GM19035 (cell line): ENCODE measurements around the gene FTSJ3.
"Not testable (repeated sequence)": the region's sequence is repeated elsewhere in the genome, so short reads cannot be mapped to it uniquely, and the experiment has no call there.

Experiments
- ATAC-seq: cut with Tn5 transposase; IDR thresholded peaks from one replicate; pipeline ENCODE4 v1.9.1; 2021; ENCODE audit not compliant: unreplicated experiment

Gene FTSJ3

DNA sequence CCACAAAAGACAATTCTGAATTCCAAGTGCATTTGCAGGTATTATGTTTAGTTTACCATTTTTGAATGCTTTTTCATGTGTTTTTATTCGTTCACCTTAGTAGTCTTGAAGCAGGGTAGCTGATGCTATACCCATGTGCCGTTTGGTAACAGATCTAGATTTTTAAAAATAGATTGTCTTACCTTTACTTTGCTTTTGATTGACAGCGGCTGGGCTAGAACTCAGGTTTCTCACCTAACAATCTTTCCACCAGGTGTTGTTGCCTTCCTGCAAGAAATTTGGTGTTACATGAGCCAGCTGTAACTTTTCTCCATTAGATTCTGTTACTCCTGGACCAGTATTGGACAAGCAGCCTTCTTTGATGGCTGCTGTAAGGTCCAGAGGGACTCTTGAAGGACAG, 1.5 kb upstream of the FTSJ3 start:
- no peak for ATAC-seq

DNA sequence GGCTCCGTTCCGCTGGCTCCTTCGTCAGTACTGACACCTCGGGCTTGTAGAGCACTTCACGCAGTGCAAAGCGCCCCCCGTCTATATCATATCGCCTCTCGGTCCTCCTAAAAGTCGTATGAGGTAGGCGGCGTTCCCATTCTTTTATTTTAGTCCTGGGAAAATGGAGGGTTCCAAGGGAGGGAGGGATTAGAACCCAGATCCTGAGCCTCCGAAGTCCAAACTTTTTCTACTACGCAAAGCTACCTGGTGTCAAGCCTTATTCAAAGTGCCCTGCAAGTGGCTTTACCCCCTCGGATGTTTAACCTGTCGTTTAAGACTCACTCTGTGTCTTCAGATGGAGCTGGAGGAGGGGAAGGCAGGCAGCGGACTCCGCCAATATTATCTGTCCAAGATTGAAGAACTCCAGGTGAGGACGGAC, 348 bp upstream of the FTSJ3 start:
- ATAC-seq, result no peak

DNA sequence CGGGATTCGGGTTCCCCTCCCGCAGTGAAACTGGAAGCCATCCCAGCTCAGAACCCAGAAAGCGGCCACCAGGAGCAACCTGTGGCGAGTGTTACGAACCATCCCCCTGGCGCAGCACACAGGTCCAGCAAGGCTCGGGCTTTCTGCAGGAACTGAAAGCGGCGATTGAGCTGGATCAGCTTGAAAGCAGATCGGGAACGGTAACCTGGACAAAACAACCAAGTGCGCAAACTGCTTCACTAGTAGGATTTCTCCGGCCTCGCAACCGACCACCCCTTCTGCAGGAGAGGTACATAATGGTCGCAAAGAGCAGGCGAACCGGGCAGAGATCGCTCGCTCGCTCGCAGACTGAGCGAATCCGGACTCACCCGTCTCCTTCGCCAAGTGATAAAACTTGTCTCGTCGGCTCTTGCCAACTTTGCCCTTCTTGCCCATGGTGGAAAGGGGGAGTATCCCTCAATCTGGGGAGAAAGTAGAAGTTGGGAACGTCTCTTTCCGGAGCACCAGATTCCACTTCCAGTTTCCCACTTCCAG, 928 bp downstream of the FTSJ3 start:
- no peak for ATAC-seq

DNA sequence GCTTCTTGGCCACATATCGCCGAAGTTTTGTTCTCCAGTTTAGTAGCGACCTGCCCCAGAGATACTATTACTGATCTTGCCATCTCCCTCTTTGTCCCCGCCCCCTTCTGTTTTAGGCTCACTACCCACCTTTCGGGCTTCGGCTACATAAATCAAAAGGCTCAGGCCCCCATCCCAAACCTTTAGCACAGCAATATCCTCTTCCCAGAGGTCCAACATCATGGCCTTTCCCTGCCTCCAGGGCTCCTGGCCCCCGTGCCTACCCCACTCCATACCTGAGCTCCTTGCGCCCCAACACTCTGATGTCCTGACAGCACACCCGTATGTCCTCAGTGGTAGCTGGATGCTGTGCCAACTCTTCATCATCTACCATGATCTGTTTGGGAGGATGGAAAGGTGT, 3.1 kb downstream of the FTSJ3 start:
- ATAC-seq, result no peak

DNA sequence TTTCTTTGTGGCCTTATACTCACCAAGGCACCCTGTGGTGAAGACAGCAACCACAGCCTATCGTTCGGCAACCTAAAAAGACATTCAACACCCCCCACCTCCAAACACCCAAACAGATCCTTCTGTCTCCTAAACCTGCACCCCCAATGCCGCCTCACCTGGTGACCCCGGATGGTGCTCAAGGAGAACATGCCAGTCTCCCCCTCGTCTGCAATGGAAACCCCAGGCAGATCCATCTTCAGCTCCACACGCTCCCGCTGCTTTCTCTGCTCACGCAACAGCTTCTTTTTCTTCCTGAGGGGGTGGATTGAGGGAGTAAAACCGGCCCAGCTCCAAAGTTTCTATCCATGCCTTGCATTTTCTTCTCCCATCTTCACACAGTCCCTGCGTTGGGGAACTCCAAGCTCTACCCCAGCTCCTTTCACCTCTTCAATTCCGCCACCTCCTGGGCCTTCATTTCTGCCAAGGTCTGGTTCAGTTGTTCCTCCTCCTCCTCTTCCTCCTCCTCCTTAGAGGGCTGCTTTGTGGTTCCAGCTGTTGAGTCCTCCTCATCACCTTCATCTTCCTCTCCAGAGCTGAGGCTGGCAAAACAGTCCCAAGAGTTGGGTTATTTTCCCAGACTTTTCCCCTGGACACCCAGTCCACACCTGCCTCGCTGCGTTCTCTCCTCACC, 3.7 kb downstream of the FTSJ3 start:
- no peak for ATAC-seq

DNA sequence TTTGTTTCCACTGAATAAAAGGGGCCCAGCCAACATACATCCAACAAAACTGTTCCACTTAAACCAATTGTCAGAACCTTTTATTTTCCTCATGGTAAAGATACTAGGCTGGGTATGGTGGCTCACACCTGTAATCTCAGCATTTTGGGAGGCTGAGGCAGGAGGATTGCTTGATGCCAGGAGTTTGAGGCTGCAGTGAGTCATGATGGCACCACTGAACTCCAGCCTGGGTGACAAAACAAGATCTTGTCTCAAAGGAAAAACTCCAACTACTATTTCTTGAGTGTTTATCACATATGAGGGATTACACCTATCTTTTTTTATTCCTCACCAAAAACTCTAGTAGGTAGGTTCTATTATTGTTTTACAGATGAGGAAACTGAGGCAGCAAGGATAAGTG, 4.9 kb downstream of the FTSJ3 start:
- no peak for ATAC-seq

DNA sequence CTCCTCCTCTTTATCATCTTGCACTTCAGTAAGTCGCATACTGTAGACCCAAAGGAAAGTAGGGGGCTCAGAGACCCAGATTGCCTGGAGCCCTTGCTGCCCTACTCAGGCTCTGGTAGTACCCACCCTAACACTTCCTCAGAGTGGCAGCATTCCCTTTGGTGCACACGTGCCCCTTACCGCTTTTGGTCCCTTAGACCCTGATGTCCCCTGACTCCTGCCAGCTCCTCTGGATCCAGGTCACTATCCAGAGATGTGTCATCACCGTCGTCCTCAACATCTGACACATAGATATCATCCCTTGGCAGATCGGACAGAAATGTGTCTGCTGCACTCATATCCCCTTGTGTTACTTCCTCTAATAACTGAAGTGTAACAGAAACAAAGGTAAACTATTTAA, 5.7 kb downstream of the FTSJ3 start:
- no peak for ATAC-seq

DNA sequence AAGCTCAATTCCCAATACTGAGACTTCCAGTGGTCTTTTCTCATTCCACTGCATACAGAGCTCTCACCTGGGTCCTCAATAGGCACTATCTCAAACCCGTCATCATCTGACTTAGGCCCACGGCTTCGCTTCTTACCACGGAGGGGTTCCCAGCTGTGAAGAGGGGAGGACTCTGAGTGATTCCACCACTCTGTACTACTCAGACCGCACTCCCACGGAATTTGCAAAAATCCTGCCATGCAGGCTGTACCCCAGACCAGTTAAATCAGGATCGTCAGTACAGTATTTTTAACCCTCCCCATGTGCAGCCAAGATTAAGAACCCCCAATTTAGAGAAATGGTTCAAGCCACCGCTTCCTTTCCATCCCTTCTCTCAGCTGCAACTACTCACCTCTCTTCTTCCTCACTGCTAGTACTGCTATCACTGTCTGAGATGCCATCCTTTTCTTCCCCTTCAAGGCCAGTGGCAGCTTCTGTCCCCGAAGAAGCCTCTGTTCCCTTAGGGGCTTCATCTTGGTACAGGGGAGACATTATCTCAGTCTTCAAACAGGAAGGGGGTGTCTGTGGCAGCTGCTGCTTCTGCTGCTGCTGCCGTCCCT, 6.4 kb downstream of the FTSJ3 start:
- ATAC-seq, result no peak

DNA sequence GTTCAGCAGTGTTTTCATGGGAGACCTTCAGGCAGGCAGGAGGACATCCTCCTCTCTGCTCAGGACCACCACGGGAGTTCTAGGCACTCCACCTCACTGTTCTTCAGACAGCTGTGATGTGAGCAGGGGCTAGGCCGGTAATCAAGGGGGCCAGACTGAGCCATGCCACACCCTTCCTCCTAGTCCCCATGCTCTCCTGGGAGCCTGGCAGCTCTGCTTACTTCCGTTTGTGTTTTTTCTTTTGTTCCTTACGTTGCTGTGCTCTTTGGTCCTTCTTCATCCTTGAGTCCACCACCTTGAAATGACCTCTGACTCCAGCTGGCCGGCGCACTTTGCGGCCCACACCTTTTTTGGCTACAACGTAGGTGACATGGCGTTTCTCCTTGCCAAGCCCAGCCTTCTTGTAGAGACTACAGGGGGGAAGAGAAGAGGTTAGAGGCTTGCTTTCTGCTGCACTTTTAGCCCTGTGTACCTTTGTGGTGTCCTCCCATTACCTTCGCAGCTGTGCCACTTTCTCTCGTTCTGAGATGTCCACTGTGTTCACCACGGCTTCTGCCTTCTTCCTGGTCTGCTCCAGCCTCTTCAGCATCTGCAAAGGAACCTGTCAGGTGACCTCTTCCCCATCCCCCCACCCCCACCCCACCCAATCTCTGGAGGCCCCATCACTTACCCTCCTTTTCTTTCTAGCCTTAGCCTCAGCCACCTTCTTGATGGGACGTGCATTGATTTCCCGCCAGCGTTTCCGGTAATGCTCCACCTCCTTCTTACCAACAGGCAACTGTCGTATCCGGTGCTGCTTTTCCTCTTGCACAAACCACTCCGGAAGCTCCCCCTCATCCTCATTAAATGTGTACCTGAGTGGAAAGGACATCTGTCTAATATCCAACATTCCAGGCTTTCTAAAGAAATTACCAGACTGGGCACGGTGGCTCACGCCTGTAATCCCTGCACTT, 7.6 kb downstream of the FTSJ3 start:
- no peak for ATAC-seq

DNA sequence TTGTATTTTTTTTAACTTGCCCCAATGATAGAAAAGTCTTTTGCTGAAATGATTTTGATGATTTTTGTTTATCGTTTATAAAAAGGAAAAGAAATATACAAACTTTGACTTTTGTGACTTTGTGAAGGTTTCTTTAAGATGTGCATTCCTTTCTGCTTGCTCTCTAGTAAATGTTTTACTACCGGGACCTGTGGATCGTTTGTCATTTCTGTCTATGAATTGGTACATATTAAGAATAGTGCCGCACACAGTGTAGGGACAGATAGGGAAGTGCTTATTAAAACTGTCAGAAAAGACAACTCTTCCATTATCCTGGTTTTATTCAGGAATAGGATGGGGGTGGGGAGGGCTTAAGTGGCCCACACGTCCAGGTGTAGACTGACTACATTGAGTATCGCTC, 8.3 kb downstream of the FTSJ3 start:
- ATAC-seq, result no peak

DNA sequence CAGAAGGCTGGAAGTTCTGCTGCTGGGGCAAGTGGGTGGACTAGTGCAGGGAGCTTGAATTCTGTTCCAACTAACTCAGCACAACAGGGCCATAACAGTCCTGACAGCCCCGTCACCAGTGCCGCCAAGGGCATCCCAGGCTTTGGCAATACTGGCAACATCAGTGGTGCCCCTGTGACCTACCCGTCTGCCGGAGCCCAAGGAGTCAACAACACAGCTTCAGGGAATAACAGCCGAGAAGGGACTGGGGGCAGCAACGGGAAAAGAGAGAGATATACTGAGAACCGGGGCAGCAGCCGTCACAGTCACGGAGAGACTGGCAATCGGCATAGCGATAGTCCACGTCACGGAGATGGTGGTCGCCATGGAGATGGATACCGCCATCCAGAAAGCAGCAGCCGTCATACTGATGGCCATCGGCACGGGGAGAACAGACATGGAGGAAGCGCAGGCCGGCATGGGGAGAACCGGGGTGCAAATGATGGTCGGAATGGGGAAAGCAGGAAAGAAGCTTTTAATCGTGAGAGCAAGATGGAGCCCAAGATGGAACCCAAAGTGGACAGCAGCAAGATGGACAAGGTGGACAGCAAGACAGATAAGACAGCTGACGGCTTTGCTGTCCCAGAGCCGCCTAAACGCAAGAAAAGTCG, 9.6 kb downstream of the FTSJ3 start:
- ATAC-seq, result no peak

DNA sequence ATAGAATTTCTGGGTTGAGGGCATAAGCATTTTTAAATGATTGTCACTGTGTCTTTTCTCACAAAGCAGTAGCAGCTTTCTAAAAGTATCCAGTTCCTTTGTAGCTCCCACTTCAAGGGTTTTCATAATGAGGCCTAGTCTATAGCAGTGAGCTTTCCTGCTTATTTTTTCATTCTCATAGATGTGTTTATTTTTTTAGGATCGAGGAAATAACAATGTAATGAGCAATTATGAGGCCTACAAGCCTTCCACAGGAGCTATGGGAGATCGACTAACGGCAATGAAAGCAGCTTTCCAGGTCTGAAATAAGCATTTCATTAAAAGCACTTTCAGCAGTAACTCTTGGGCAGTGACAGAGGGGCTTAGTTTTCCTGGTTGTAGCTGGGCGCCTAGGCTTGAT, 10.8 kb downstream of the FTSJ3 start:
- ATAC-seq, result no peak

DNA sequence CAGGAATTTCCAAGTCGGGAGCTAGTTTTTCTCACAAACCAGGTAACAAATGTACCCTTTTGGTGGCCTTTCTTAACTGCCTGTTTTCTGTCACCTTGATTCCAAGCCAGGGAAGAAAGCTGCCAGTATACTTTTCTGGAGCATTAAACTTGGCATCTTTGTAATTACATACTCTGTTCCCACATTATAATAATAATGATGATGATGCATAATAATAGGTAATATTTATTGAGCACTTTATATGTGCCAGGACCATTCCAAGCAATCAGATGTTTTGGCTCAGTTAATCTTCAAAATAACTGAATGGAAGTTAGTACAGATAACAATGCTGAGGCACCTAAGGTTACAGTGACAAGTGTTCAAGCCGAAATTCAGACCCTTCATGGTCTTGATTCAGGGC, 11.3 kb downstream of the FTSJ3 start:
- no peak for ATAC-seq

DNA sequence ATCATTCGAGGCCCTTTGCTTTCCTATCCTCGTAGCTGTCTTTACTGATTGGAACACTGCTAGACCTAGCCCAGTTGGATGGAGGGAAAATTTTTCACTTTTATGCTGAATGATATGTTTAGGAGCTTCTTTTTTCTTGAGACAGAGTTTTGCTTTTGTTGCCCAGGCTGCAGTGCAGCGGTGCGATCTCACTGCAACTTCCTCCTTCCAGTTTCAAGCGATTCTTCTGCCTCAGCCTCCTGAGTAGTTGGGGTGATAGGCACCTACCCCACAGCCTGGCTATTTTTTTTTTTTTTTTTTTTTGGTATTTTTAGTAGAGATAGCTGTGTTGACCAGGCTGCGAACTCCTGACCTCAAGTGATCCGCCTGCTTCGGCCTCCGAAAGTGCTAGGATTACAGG, 17.5 kb downstream of the FTSJ3 start:
- no peak for ATAC-seq

DNA sequence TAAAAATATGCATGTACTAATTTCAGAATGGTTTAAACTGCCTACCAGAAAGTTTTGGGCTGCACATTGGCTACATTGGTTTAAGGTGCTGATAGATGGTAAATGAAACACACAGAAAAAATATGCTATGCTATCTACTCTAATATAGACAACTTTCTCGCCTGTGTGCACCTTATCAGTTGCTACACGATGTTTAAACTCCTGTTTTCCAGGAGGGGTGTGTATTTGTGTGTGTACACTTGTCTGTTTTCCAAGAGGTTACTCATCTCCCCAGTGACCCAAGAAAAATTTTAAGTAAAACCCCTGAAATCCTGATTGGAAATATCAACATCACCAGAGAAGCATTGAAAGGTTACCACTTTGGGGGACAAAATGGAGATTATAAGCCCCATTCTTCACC, 21.9 kb downstream of the FTSJ3 start:
- ATAC-seq, result no peak

DNA sequence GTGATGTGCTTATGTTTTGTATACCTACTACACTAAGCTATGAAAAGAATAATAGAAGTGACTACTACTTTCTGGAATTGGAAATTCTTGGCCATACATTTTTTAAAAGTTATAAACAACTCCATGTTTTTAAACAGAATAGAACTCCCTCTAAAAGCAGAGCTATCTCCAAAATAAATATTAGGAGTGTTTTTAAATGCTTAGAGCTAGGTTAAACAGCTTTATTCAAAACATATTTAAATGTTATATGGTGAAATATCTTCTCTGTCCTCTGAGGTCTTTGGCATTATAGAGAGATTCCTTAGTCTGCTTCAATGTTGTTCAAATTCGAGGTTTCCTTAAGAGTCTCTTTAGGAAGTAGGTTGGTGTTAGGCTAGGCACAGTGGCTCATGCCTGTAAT, 23.1 kb downstream of the FTSJ3 start:
- no peak for ATAC-seq

DNA sequence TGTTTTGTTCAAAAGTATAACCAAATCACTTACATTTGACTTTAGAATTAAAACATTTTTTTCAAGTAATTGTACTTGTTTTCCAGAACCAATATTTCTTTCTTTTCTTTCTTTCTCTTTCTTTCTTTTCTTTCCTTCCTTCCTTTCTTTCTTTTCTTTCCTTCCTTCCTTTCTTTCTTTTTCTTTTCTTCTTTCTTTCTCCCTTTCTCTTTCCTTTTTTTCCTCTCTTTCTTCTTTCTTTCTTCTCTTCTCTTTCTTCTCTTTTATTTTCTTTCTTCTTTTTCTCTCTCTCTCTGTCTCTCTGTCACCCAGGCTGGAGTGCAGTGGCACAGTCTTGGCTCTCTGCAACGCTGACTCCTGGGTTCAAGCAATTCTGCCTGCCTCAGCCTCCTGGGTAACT, 26.7 kb downstream of the FTSJ3 start:
- ATAC-seq, result no peak

DNA sequence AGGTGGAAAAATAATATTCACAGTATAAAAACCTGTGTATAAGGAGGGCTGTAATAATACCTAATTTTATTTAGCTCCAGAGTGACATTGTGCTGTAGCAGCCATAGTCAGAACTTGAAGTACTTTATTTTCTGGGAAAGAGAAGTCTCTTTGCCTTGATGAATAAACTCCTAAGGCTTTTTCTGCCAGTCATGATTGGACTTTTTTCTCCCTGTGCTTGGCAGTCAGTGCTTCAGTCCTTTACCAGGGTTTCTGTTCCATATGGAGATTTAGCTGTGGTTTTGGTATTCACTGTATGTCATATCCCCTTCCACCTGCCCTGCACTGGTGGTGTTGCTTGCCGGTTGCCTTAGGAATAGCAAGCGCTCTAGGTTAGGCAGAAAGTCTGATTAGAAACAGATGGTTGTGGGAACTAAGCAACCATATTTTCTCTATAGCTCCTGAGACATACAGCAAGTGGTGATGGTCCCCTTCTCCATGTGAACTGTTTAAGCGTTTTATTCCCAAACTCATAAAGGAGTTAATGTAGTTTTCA, 28.8 kb downstream of the FTSJ3 start:
- ATAC-seq, result no peak

DNA sequence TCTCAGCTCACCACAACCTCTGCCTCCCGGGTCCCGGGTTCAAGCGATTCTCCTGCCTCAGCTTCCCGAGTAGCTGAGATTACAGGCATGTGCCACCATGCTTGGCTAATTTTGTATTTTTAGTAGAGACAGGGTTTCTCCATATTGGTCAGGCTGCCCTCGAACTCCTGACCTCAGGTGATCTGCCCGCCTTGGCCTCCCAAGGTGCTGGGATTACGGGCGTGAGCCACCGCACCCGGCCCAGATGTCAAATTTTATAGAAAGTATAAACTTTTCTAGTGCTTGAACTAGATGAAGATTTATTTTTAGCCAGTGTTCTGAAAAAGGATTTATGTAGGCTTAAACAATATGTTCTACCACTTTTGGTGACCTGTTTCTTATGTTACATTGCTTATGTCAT, 31.1 kb downstream of the FTSJ3 start:
- ATAC-seq, result not testable (repeated sequence)

DNA sequence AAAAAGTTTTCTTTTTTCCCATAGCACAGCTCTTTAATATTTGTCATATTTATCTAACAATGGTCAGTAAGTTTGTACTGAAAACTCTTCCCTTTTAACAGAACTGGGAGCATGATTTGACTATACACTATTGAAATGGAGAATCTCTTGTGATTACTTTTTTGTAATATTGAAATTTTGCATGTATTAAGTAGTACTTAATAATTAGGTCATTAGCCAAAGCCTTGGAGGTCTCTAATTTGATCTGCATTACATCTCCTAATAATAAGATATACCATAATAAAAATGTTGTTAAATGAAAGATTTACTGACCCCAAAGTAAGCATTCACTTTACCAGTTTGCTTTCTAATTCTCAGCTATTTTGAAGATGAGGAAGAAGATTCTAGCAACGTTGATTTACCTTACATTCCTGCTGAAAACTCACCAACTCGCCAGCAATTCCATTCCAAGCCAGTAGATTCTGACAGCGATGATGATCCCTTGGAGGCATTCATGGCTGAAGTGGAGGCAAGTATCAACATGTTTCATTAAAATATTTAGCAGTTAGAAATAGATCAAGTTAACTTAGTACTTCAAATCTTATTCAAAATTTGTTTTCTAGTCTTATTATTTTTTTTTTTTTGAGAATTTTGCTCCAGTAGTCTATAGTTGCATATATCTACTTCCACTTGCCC, 35.3 kb downstream of the FTSJ3 start:
- ATAC-seq, result no peak
